Measurements from ENCODE around the gene MARCHF5. TPM values are rescaled to one million over a fixed set of nuclear protein-coding genes. Genes with fewer than 3 reads are reported as not detected.
A peak's percentile ranks its signal among the peaks of the same experiment; 100 is the strongest.

MARCHF5 gene
- polyA plus RNA-seq, 2 donors: 23.9 to 32.5 TPM

DNA sequence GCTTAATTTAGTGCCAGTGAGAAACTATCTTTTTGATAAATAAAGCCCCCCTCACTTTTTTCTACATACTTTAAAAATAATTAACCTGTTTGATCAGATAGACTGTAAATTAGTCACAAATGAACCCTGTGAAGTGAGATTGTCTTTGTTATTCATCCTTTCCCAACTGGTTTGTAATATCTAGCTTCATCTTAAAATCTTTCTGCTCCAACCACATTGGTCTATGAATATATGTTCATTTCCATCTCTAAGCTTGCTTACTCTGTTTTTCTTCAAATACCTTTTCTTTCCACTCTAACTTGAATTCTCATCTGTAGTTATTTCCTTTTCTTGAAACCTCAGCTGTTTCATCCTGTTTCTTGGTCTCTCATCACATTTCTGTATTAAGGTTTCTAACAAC is 12.1 kb downstream of the MARCHF5 start:
- Histone ChIP-seq H3K9me3 (ENCODE audit: control insufficient read depth in 2 of 2, insufficient read depth in 1 of 2, low read depth in 1 of 2, low read length in 1 of 2) (no peaks in the 10 kb centered on the region), H3K27ac (ENCODE audit: low read depth in 2 of 2, low read length in 1 of 2) (no peak overlapping the region), H3K4me1 (ENCODE audit: control insufficient read depth in 2 of 2, insufficient read depth in 2 of 2, low read length in 1 of 2) (no peaks in the 10 kb centered on the region), H3K4me3 (ENCODE audit: low read depth in 1 of 2, low read length in 2 of 2) (no peak overlapping the region), H3K27me3 (ENCODE audit: control insufficient read depth in 1 of 2, insufficient read depth in 2 of 2, low read length in 2 of 2) (no peaks in the 10 kb centered on the region), H3K36me3 (ENCODE audit: control insufficient read depth in 2 of 2, insufficient read depth in 2 of 2, low read length in 1 of 2) (no peaks in the 10 kb centered on the region)

DNA sequence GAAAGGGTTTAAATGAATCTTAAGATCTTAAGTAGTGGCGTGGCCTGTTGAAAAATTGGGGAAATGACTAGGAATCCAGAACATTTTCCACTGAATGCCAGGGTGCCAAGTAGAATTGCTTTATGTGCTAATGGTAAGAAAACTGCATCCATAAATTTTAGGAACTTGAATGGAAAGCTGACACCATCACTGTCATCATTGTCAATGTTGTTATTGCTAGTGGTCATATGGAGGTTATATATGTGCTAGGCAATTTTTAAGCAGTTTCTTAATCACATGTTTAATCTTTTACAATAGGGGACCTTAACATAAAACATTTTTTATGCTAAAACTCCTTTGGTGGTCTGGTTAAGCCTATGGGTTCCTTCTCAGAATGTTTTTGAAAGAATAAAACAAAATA is 13.1 kb downstream of the MARCHF5 start:
- Histone ChIP-seq H3K9me3 (ENCODE audit: control insufficient read depth in 2 of 2, insufficient read depth in 1 of 2, low read depth in 1 of 2, low read length in 1 of 2) (no peaks in the 10 kb centered on the region), H3K4me1 (ENCODE audit: control insufficient read depth in 2 of 2, insufficient read depth in 2 of 2, low read length in 1 of 2) (no peaks in the 10 kb centered on the region), H3K27me3 (ENCODE audit: control insufficient read depth in 1 of 2, insufficient read depth in 2 of 2, low read length in 2 of 2) (no peaks in the 10 kb centered on the region), H3K4me3 (ENCODE audit: low read depth in 1 of 2, low read length in 2 of 2) (no peak overlapping the region), H3K27ac (ENCODE audit: low read depth in 2 of 2, low read length in 1 of 2) (no peak overlapping the region), H3K36me3 (ENCODE audit: control insufficient read depth in 2 of 2, insufficient read depth in 2 of 2, low read length in 1 of 2) (no peaks in the 10 kb centered on the region)
- WGBS, 2 donors: 89 to 93% methylated on average over 1 of the region's 1 CpG

DNA sequence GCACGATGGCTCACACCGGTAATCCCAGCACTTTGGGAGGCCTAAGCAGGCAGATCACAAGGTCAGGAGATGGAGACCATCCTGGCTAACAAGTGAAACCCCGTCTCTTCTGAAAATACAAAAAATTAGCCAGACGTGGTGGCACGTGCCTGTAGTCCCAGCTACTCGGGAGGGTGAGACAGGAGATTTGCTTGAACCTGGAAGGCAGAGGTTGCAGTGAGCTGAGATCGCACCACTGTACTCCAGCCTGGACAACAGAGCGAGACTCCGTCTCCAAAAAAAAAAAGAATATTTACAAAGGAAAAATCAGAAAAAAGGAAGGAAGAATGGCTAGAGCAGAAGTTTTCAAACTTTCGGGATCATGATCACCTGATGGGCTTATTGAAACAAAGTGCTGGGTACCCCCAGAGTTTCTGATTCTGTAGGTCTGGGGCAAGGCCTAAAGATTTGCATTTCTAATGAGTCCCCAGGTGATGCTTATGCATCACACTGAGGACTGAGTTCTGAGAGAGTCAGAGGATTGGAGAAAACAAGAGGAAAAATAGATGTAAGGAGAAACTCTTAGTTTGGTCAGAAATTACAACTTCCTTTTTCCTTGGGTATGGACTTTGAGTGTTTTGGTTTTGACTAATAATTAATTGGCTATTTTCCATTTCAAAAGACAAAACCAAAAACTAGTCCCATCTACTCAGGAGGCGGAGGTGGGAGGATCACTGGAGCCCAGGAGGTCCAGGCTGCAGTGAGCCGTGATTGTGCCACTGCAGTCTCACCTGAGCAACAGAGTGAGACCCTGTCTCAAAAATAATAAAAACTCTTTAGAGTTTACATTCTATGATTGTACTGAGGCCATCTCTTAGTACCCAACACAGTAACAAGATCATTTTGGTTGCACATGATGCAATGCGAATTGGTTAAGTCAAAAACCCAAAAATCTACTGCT is 14.4 kb downstream of the MARCHF5 start:
- no peaks in the 10 kb centered on the region for H3K36me3 ChIP-seq (ENCODE audit: control insufficient read depth in 2 of 2, insufficient read depth in 2 of 2, low read length in 1 of 2)
- no peaks in the 10 kb centered on the region for H3K27me3 ChIP-seq (ENCODE audit: control insufficient read depth in 1 of 2, insufficient read depth in 2 of 2, low read length in 2 of 2)
- H3K9me3 ChIP-seq (ENCODE audit: control insufficient read depth in 2 of 2, insufficient read depth in 1 of 2, low read depth in 1 of 2, low read length in 1 of 2): no peaks in the 10 kb centered on the region
- no peak overlapping the region for H3K4me3 ChIP-seq (ENCODE audit: low read depth in 1 of 2, low read length in 2 of 2)
- H3K4me1 ChIP-seq (ENCODE audit: control insufficient read depth in 2 of 2, insufficient read depth in 2 of 2, low read length in 1 of 2): no peaks in the 10 kb centered on the region
- WGBS, 2 donors: 89 to 93% methylated on average over 13 of the region's 13 CpGs
- no peak overlapping the region for H3K27ac ChIP-seq (ENCODE audit: low read depth in 2 of 2, low read length in 1 of 2)

- WGBS, 2 donors: 59 to 68% methylated on average over 1 of the region's 1 CpG
- no peaks in the 10 kb centered on the region for H3K9me3 ChIP-seq (ENCODE audit: control insufficient read depth in 2 of 2, insufficient read depth in 1 of 2, low read depth in 1 of 2, low read length in 1 of 2)
- H3K27me3 ChIP-seq (ENCODE audit: control insufficient read depth in 1 of 2, insufficient read depth in 2 of 2, low read length in 2 of 2): no peaks in the 10 kb centered on the region
- H3K4me1 ChIP-seq (ENCODE audit: control insufficient read depth in 2 of 2, insufficient read depth in 2 of 2, low read length in 1 of 2): no peaks in the 10 kb centered on the region
- H3K27ac ChIP-seq (ENCODE audit: low read depth in 2 of 2, low read length in 1 of 2): no peak overlapping the region
- H3K4me3 ChIP-seq (ENCODE audit: low read depth in 1 of 2, low read length in 2 of 2): no peak overlapping the region
- no peaks in the 10 kb centered on the region for H3K36me3 ChIP-seq (ENCODE audit: control insufficient read depth in 2 of 2, insufficient read depth in 2 of 2, low read length in 1 of 2)
These were observed 18.3 kb downstream of the MARCHF5 start for GRCh38 chr10:92309272-92309671.

DNA sequence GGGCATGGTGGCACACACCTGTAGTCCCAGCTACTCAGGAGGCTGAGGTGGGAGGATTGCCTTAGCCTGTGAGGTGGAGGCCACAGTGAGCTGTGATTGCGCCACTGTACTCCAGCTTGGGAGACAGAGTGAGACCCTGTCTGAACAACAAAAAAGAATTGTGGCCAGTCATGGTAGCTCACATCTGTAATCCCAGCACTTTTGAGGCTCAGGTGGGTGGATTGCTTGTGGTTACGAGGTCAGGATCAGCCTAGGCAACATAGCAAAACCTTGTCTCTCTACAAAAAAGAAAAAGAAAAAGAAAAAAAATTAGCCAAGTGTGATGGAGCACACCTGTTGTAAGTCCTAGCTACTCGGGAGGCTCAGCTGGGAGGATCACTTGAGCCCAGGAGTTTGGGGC is 22.8 kb downstream of the MARCHF5 start:
- H3K4me1 ChIP-seq (ENCODE audit: control insufficient read depth in 2 of 2, insufficient read depth in 2 of 2, low read length in 1 of 2): no peaks in the 10 kb centered on the region
- H3K4me3 ChIP-seq (ENCODE audit: low read depth in 1 of 2, low read length in 2 of 2): no peak overlapping the region
- H3K36me3 ChIP-seq (ENCODE audit: control insufficient read depth in 2 of 2, insufficient read depth in 2 of 2, low read length in 1 of 2): no peaks in the 10 kb centered on the region
- H3K27me3 ChIP-seq (ENCODE audit: control insufficient read depth in 1 of 2, insufficient read depth in 2 of 2, low read length in 2 of 2): no peaks in the 10 kb centered on the region
- no peaks in the 10 kb centered on the region for H3K9me3 ChIP-seq (ENCODE audit: control insufficient read depth in 2 of 2, insufficient read depth in 1 of 2, low read depth in 1 of 2, low read length in 1 of 2)
- no peak overlapping the region for H3K27ac ChIP-seq (ENCODE audit: low read depth in 2 of 2, low read length in 1 of 2)
- 95 to 99% methylated on average over 3 of the region's 3 CpGs for WGBS, 2 donors

DNA sequence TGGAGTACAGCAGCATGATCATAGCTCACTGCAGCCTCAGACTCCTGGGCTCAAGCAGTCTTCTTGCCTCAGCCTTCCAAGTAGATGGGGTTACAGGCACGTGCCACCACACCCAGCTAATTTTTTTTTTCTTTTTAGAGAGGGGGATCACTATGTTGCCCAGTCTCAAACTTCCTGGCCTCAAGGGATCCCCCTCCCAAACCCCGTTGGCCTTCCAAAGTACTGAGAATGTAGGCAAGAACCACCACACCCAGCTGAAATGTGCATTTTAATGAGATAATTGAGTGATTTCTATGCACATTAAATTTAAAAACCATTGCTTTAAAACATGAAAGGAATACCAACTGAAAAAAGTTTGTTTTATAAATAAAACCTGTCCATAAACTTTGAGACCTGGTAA is 25.6 kb downstream of the MARCHF5 start:
- no peaks in the 10 kb centered on the region for H3K9me3 ChIP-seq (ENCODE audit: control insufficient read depth in 2 of 2, insufficient read depth in 1 of 2, low read depth in 1 of 2, low read length in 1 of 2)
- no peak overlapping the region for H3K27ac ChIP-seq (ENCODE audit: low read depth in 2 of 2, low read length in 1 of 2)
- no peak overlapping the region for H3K4me3 ChIP-seq (ENCODE audit: low read depth in 1 of 2, low read length in 2 of 2)
- 83 to 91% methylated on average over 2 of the region's 2 CpGs for WGBS, 2 donors
- no peaks in the 10 kb centered on the region for H3K36me3 ChIP-seq (ENCODE audit: control insufficient read depth in 2 of 2, insufficient read depth in 2 of 2, low read length in 1 of 2)
- no peaks in the 10 kb centered on the region for H3K27me3 ChIP-seq (ENCODE audit: control insufficient read depth in 1 of 2, insufficient read depth in 2 of 2, low read length in 2 of 2)
- H3K4me1 ChIP-seq (ENCODE audit: control insufficient read depth in 2 of 2, insufficient read depth in 2 of 2, low read length in 1 of 2): no peaks in the 10 kb centered on the region

DNA sequence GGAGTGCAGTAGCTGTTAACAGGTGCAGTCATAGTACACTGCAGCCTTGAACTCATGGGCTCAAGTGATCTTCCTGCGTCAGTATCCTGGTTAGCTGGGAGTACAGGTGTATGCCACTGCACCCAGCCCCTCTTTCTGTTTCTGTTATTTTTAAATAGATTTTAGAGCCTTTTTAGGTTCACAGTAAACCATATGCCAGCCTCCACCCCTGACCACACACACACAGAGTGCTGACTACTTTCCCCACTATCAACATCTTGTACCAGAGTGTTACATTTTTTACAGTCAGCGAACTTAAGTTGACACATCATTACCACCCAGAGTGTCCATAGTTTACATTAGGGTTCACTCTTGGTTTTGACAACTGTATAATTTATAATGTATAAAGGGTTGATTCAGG is 32.1 kb downstream of the MARCHF5 start:
- no peak overlapping the region for H3K4me3 ChIP-seq (ENCODE audit: low read depth in 1 of 2, low read length in 2 of 2)
- 82 to 83% methylated on average over 2 of the region's 2 CpGs for WGBS, 2 donors
- H3K36me3 ChIP-seq (ENCODE audit: control insufficient read depth in 2 of 2, insufficient read depth in 2 of 2, low read length in 1 of 2): no peaks in the 10 kb centered on the region
- H3K4me1 ChIP-seq (ENCODE audit: control insufficient read depth in 2 of 2, insufficient read depth in 2 of 2, low read length in 1 of 2): no peaks in the 10 kb centered on the region
- no peaks in the 10 kb centered on the region for H3K27me3 ChIP-seq (ENCODE audit: control insufficient read depth in 1 of 2, insufficient read depth in 2 of 2, low read length in 2 of 2)
- H3K27ac ChIP-seq (ENCODE audit: low read depth in 2 of 2, low read length in 1 of 2): no peak overlapping the region
- H3K9me3 ChIP-seq (ENCODE audit: control insufficient read depth in 2 of 2, insufficient read depth in 1 of 2, low read depth in 1 of 2, low read length in 1 of 2): no peaks in the 10 kb centered on the region

DNA sequence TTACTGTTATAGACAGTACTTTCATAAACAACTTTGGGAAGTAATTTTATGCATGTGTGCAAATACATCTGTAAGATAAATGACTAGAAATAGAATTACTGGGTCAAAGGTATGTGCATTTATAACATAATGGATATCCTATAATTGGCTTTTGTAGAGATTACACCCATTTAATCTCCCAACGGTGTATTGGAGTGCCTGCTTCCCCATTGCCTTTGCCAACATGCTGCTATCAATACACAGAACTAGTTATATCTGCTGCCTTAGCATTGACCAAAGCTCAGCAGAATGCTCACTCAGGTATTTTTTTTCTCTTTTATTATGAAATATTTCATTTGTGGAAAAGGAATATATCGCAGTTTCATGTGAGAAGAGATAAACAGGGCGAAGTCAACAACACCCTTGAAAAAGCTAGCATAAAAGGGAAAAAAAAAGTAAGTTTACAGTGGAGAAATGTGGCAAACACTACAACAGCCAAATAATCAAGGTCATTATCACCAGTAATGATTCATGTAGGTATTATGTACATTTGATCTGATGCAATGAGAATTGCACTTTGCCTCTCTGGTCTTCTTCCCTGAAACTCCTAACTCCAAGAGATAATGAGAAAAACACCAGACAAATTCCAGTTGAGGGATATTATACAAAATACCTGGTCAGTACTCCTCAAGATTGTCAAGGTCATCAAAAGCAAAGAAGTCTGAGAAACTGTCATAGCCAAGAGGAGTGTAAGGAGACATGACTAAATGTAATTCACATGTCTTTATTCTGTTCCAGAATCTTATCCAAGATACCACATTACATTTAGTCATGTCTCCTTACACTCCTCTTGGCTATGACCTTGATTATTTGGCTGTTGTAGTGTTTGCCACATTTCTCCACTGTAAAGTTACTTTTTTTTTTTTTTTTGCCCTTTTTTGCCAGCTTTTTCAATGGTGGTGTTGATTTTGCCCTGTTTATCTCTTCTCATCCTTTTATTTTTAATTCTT is 36.8 kb downstream of the MARCHF5 start:
- H3K36me3 ChIP-seq (ENCODE audit: control insufficient read depth in 2 of 2, insufficient read depth in 2 of 2, low read length in 1 of 2): no peaks in the 10 kb centered on the region
- H3K4me1 ChIP-seq (ENCODE audit: control insufficient read depth in 2 of 2, insufficient read depth in 2 of 2, low read length in 1 of 2): no peaks in the 10 kb centered on the region
- WGBS, 2 donors: 66 to 85% methylated on average over 3 of the region's 3 CpGs
- no peaks in the 10 kb centered on the region for H3K27me3 ChIP-seq (ENCODE audit: control insufficient read depth in 1 of 2, insufficient read depth in 2 of 2, low read length in 2 of 2)
- H3K4me3 ChIP-seq (ENCODE audit: low read depth in 1 of 2, low read length in 2 of 2): no peak overlapping the region
- H3K9me3 ChIP-seq (ENCODE audit: control insufficient read depth in 2 of 2, insufficient read depth in 1 of 2, low read depth in 1 of 2, low read length in 1 of 2): no peaks in the 10 kb centered on the region
- H3K27ac ChIP-seq (ENCODE audit: low read depth in 2 of 2, low read length in 1 of 2): peak overlapping the region in 1 of 2 donors; percentile 67

DNA sequence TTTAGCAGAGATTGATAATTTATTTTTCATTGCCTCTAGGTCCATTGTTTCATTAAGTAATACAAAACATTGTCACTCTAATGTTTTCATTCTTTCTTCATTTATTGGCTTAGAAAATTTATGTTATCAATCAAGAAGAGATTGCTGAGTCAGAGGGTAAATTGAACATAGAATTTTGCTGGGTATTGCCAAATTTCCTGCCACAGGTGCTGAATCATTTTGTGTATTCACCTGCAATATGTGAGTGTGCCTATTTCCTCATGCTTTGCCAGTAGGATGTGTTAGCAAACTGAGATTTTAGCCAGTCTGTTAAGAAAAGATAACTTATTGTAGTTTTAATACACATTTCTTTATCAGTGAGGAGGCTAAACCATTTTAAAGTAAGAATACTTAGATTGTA is 38.0 kb downstream of the MARCHF5 start:
- no peaks in the 10 kb centered on the region for H3K9me3 ChIP-seq (ENCODE audit: control insufficient read depth in 2 of 2, insufficient read depth in 1 of 2, low read depth in 1 of 2, low read length in 1 of 2)
- H3K36me3 ChIP-seq (ENCODE audit: control insufficient read depth in 2 of 2, insufficient read depth in 2 of 2, low read length in 1 of 2): no peaks in the 10 kb centered on the region
- no peaks in the 10 kb centered on the region for H3K27me3 ChIP-seq (ENCODE audit: control insufficient read depth in 1 of 2, insufficient read depth in 2 of 2, low read length in 2 of 2)
- H3K27ac ChIP-seq (ENCODE audit: low read depth in 2 of 2, low read length in 1 of 2): no peak overlapping the region
- H3K4me3 ChIP-seq (ENCODE audit: low read depth in 1 of 2, low read length in 2 of 2): no peak overlapping the region
- H3K4me1 ChIP-seq (ENCODE audit: control insufficient read depth in 2 of 2, insufficient read depth in 2 of 2, low read length in 1 of 2): no peaks in the 10 kb centered on the region
